DND-41 (cell line): ENCODE results near the gene TAS2R40.

Source experiments
- EZH2 ChIP-seq: IDR thresholded peaks from 3 replicates; pipeline ENCODE4 v1.6.1; 2012; ENCODE audit warnings: borderline replicate concordance, low read depth, mild to moderate bottlenecking, moderate library complexity, low read length, inconsistent platforms; ENCODE audit not compliant: severe bottlenecking
- TF ChIP-seq, protein P1 (sequence below): IDR thresholded peaks from 2 replicates; pipeline ENCODE4 v1.5.1; 2012; ENCODE audit warnings: borderline replicate concordance, low read length, moderate library complexity, mild to moderate bottlenecking; ENCODE audit not compliant: poor library complexity, severe bottlenecking; ENCODE audit errors: extremely low read depth

GRCh38 chr7:143265017-143265693, 43.3 kb downstream of the TAS2R40 start:
- TF ChIP-seq, protein P1, sequence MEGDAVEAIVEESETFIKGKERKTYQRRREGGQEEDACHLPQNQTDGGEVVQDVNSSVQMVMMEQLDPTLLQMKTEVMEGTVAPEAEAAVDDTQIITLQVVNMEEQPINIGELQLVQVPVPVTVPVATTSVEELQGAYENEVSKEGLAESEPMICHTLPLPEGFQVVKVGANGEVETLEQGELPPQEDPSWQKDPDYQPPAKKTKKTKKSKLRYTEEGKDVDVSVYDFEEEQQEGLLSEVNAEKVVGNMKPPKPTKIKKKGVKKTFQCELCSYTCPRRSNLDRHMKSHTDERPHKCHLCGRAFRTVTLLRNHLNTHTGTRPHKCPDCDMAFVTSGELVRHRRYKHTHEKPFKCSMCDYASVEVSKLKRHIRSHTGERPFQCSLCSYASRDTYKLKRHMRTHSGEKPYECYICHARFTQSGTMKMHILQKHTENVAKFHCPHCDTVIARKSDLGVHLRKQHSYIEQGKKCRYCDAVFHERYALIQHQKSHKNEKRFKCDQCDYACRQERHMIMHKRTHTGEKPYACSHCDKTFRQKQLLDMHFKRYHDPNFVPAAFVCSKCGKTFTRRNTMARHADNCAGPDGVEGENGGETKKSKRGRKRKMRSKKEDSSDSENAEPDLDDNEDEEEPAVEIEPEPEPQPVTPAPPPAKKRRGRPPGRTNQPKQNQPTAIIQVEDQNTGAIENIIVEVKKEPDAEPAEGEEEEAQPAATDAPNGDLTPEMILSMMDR, result no peak
- TF ChIP-seq EZH2, result no peak
